Measurements from ENCODE around the gene GAS2L1.

The GAS2L1 gene

GRCh38 chr22:29328566-29329500 lies 22.4 kb downstream of the GAS2L1 start:
- DNase-seq = no peak

- DNase-seq = no peak
Measured at GRCh38 chr22:29329581-29329980, 23.1 kb downstream of the GAS2L1 start.

GRCh38 chr22:29330291-29330690 lies 23.8 kb downstream of the GAS2L1 start:
- no peak for DNase-seq

- no peak for DNase-seq
Measured at GRCh38 chr22:29330753-29331152, 24.3 kb downstream of the GAS2L1 start.

GRCh38 chr22:29331213-29331612 lies 24.8 kb downstream of the GAS2L1 start:
- DNase-seq = no peak

- DNase-seq = no peak
Measured at GRCh38 chr22:29331658-29332300, 25.3 kb downstream of the GAS2L1 start.

- DNase-seq = no peak
Measured at GRCh38 chr22:29332886-29333496, 26.5 kb downstream of the GAS2L1 start.

- DNase-seq = no peak
Measured at GRCh38 chr22:29334148-29334547, 27.7 kb downstream of the GAS2L1 start.

GRCh38 chr22:29334696-29335344 lies 28.4 kb downstream of the GAS2L1 start:
- no peak for DNase-seq

GRCh38 chr22:29335656-29336055 lies 29.2 kb downstream of the GAS2L1 start:
- DNase-seq = no peak

GRCh38 chr22:29336751-29337490 lies 30.5 kb downstream of the GAS2L1 start:
- no peak for DNase-seq

- DNase-seq = no peak
Measured at GRCh38 chr22:29337631-29338284, 31.3 kb downstream of the GAS2L1 start.

GRCh38 chr22:29338398-29338797 lies 31.9 kb downstream of the GAS2L1 start:
- no peak for DNase-seq

GRCh38 chr22:29339381-29340235 lies 33.2 kb downstream of the GAS2L1 start:
- no peak for DNase-seq

GRCh38 chr22:29340566-29340965 lies 34.1 kb downstream of the GAS2L1 start:
- no peak for DNase-seq

GRCh38 chr22:29341056-29341848 lies 34.8 kb downstream of the GAS2L1 start:
- DNase-seq = no peak

- no peak for DNase-seq
Measured at GRCh38 chr22:29341849-29342127, 35.3 kb downstream of the GAS2L1 start.

- DNase-seq = peak; percentile 80
Measured at GRCh38 chr22:29342177-29342576, 35.7 kb downstream of the GAS2L1 start.

GRCh38 chr22:29342577-29343312 lies 36.3 kb downstream of the GAS2L1 start:
- peak; percentile 59 for DNase-seq

Data from GF-D8 (cell line).